Heart left ventricle (tissue), 13 donors: ENCODE results near the gene IGHMBP2.

ENCODE experiments used
- POLR2A ChIP-seq, 2 donors: fragments of 450-650 bp; IDR thresholded peaks; one replicate each; pipeline ENCODE4 v1.6.1; 2017; ENCODE audit warnings: antibody characterized with exemption in 2 of 2, mild to moderate bottlenecking in 2 of 2, moderate library complexity in 2 of 2
- TF ChIP-seq, protein P1 (sequence below), 12 donors: fragments of 200-600 bp; sonication (generic) in 4 of 12; IDR thresholded peaks; one replicate each; pipeline versions ENCODE4 v1.5.0 to v1.8.0; 2018 to 2022; ENCODE audit warnings: antibody characterized with exemption in 12 of 12, mild to moderate bottlenecking in 5 of 12
- donor health status: ischemic (EF 13 %, LVEDD 7.1; RV severe dilation, severe dysfunction).
- donor health status: DM: no; HTN: yes; CAD: no.
- donor health status: DM: no; HTN: no; CAD: no.
- donor health status: ischemic (EF 25% LVEDD 6.9; RV normal size, moderate dysfunction).
- donor health status: ischemic (EF 25% LVEDD 5.7; RV mildly dilated, moderate dysfunction).
- donor health status: ischemic (EF 35%, LVEDD 5.7; RV mildly dilated, moderate dysfunction).
- donor health status: nonischemic (EF 11% LVEDD 7.7; RV severe dilation, severe dysfunction).
- donor health status: DM: yes; HTN: yes; CAD: no.
- donor health status: PGD.
- donor health status: ischemic (EF 29% LVEDD 5.4; RV normal size, mild dysfunction).
- donor health status: nonischemic (EF 23%, LVEDD 6.1; RV moderate dilation, normal function).

DNA sequence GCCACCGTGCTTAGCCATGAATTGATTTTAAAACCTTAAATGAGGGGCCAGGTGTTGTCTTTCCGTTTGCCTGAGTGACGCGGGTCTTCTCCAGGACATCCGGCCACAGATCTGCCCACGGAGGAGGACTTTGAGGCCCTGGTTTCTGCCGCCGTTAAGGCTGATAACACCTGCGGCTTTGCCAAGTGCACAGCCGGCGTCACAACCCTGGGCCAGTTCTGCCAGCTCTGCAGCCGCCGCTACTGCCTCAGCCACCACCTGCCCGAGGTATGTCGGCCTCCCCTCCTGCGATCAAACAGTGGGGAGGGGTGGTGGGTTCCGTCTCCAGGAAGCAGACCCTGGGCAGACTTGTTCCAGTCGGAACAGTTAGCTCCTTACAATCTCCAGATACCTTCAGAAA lies 34.4 kb downstream of the IGHMBP2 start:
- TF ChIP-seq, protein P1, sequence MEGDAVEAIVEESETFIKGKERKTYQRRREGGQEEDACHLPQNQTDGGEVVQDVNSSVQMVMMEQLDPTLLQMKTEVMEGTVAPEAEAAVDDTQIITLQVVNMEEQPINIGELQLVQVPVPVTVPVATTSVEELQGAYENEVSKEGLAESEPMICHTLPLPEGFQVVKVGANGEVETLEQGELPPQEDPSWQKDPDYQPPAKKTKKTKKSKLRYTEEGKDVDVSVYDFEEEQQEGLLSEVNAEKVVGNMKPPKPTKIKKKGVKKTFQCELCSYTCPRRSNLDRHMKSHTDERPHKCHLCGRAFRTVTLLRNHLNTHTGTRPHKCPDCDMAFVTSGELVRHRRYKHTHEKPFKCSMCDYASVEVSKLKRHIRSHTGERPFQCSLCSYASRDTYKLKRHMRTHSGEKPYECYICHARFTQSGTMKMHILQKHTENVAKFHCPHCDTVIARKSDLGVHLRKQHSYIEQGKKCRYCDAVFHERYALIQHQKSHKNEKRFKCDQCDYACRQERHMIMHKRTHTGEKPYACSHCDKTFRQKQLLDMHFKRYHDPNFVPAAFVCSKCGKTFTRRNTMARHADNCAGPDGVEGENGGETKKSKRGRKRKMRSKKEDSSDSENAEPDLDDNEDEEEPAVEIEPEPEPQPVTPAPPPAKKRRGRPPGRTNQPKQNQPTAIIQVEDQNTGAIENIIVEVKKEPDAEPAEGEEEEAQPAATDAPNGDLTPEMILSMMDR (IDR thresholded peaks at IDR 0.05) = no peak
- no peak for TF ChIP-seq POLR2A (IDR thresholded peaks at IDR 0.05)
